RWPE1 (cell line): ENCODE measurements around the gene AGAP1.

Experiments used
- CTCF ChIA-PET: fragments of 350-600 bp; sonication (Branson Sonifier 250); formaldehyde crosslinking; extraction: SDS; loops from one replicate; lab custom pipeline; 2021; lab: Yijun Ruan, JAX
- POLR2A ChIA-PET: fragments of 400-600 bp; formaldehyde crosslinking; extraction: SDS; loops from one replicate; lab custom pipeline; 2020; ENCODE audit warnings: antibody characterized with exemption; ENCODE audit not compliant: low non-redundant PET; lab: Yijun Ruan, JAX
- DNase-seq: peaks from one replicate; pipeline ENCODE4 v3.0.0; 2012; ENCODE audit warnings: low spot score
- H3K27ac ChIP-seq: fragments of 450-650 bp; 2 replicates; pipeline ENCODE4 v1.5.1; 2017
- TF ChIP-seq, protein P1 (sequence below): fragments of 450-650 bp; conservative IDR thresholded peaks from 2 replicates; pipeline ENCODE4 v1.5.1; 2017; ENCODE audit warnings: low read depth, mild to moderate bottlenecking

AGAP1 gene

DNA sequence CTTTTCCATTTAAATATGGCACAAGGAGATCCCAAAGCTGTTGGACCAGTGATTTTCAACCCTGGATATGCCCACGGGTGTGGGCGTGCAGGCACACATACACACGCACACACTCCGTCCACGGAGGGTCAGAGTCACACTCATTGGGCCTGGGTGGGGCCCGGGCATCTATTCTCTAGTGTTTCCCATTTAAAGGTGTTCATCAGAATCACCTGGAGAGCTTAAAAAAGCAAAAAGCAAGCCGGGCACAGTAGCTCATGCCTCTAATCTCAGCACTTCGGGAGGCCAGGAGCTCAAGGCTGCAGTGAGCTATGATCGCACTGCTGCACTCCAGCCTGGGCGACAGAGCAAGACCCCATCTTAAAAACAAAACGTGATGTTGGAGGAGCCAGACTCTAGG is 345.4 kb downstream of the AGAP1 start:
- no peak for DNase-seq
- ChIA-PET CTCF (interaction anchor here (0.6 kb wide), 1 partner anchor 9 kb away, joined by 3 read pairs; no protein-coding TSS in a partner anchor), POLR2A (no interaction called here)
- TF ChIP-seq, protein P1, sequence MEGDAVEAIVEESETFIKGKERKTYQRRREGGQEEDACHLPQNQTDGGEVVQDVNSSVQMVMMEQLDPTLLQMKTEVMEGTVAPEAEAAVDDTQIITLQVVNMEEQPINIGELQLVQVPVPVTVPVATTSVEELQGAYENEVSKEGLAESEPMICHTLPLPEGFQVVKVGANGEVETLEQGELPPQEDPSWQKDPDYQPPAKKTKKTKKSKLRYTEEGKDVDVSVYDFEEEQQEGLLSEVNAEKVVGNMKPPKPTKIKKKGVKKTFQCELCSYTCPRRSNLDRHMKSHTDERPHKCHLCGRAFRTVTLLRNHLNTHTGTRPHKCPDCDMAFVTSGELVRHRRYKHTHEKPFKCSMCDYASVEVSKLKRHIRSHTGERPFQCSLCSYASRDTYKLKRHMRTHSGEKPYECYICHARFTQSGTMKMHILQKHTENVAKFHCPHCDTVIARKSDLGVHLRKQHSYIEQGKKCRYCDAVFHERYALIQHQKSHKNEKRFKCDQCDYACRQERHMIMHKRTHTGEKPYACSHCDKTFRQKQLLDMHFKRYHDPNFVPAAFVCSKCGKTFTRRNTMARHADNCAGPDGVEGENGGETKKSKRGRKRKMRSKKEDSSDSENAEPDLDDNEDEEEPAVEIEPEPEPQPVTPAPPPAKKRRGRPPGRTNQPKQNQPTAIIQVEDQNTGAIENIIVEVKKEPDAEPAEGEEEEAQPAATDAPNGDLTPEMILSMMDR: no peak
- H3K27ac ChIP-seq: no peak overlapping the region

DNA sequence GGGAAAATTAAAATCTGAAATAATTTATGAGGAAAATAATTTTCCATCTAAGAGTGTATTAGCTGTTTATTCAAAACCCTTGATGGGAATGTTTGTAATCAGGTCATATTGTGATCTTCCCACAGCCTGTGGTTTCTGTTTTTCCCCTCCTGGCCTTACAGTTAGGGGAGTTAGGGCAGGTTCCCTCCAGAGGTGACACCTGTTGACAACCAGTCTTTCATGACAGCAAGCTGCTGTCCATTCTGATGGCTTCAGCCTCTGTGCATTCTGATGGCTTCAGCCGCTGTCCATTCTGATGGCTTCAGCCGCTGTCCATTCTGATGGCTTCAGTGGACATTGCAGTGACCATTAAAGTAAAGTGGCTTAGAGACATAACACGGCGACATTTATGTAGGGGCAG is 346.1 kb downstream of the AGAP1 start:
- POLR2A ChIA-PET: no interaction called here
- TF ChIP-seq, protein P1: no peak
- CTCF ChIA-PET: interaction anchor here (0.6 kb wide), 1 partner anchor 8 kb away, joined by 3 read pairs; no protein-coding TSS in a partner anchor
- no peak overlapping the region for H3K27ac ChIP-seq
- no peak for DNase-seq

DNA sequence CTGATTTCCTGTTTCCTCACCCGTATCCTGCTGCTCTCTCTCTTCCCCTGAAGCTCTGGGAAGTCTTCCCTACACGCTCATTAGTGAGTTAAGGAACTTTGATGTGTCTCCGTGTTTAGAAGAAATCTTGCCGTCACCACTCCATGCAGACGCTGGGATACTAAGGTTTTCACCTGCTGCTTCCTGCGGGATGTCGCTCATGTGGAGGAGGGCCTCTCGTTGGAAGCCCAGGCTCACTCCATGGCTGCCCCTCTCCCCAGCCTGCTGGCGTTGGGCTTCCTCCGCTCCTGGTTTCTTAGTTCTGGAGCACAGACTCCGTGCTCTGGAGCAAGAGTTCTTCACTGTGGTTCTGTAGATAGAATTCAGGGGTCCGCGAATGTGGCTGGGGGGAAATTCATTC is 348.0 kb downstream of the AGAP1 start:
- ChIA-PET CTCF (interaction anchor here (0.6 to 1.0 kb wide), 2 partner anchors 36 to 62 kb away, joined by 3 to 5 read pairs; no protein-coding TSS in a partner anchor), POLR2A (no interaction called here)
- TF ChIP-seq, protein P1: no peak

DNA sequence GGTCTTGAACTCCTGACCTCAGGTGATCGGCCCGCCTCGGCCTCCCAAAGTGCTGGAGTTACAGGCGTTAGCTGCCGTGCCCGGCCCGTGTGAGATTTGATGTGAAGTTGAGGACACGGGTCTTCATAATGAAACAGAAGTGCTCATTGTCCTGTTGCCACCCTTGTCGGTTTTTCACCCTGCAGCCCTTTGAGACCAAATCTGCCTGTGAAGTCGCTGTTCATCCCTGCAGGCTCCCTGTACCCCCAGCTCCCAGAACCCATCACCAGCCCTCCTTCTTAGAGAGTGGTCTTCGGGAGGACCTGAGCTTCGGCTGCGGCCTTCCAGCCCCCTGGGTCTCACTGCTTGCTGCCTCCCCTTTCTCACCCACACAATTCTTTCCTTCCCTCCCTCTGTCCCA is 349.1 kb downstream of the AGAP1 start:
- ChIA-PET CTCF (no interaction called here), POLR2A (no interaction called here)
- DNase-seq: no peak
- no peak overlapping the region for H3K27ac ChIP-seq
- TF ChIP-seq, protein P1: no peak

More for the DNA sequence above, 348.0 kb downstream of the AGAP1 start:
- no peak overlapping the region for H3K27ac ChIP-seq
- DNase-seq: no peak

DNA sequence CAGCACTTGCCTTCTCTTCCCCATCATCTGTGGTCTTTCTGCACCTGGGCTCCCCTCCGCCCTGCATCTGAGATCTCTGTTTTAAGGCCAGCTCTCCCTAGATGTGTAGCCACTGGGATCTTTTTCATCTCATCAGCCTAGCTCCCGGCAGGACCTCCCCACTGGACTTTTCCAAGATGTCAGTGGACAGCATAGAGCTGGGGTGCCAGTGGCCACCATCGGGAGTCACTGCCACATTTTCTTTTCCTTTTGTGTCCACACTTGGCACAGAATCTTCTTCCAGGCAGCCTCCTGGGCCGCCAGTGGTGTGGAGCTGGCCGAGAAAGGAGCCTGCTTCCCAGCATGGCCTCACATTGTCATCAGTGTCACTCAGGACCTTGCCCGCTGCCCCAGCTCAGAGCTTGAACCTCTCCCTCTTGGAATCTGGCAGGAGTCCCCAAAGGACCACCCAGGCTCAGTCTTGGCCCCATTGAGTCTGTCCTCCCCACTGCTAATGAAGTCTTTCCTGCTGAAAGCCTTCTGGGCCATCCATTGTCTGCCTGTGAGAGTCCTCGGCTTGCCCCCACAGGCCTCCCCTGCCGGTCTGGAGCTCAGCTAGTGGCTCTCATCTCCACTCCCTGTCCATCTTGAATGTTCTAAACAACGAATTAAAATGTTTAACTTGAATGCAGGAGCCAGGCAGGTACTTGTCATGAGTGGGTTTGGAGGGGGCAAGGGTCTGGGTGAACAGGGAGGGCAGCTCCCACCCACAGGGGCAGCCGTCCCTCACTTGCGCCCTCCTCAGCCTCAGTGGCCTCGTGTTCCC is 349.9 kb downstream of the AGAP1 start:
- TF ChIP-seq, protein P1: no peak
- ChIA-PET CTCF (interaction anchor here (0.6 kb wide), 1 partner anchor 23 kb away, joined by 4 read pairs; no protein-coding TSS in a partner anchor), POLR2A (no interaction called here)
- no peak for DNase-seq
- H3K27ac ChIP-seq: no peak overlapping the region

DNA sequence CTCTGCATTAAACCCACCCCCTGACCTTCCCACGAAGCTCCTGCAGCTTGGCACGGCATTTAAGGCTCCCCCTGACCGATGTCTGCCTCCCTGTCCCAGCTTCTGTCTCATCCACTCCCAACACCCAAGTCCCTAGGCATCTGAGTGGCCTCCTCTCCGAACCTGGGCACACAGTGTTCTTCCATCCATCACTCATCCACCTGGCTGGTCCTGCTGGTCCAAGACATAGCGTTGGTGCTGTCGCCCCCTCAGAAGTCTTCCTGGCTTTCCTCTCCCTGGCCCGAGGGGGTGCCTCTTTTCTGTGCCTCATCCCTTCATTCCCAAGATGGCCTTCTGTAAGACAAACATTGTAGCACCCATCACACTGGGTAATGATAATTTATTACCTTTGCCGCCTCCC is 350.7 kb downstream of the AGAP1 start:
- ChIA-PET POLR2A (no interaction called here), CTCF (interaction anchor here (0.6 kb wide), 2 partner anchors 24 to 92 kb away, joined by 4 to 5 read pairs; no protein-coding TSS in a partner anchor)
- TF ChIP-seq, protein P1: no peak
- DNase-seq: no peak
- no peak overlapping the region for H3K27ac ChIP-seq
